B cell (primary cell): ENCODE measurements around the gene CDT1. TPM values are rescaled to one million over a fixed set of nuclear protein-coding genes. Genes with fewer than 3 reads are reported as not detected.
A peak's percentile ranks its signal among the peaks of the same experiment; 100 is the strongest.

Experiments used
- ATAC-seq: fragments of 200-7000 bp; cut with Tn5 transposase; one replicate; pipeline ENCODE4 v1.10.0; 2021; ENCODE audit warnings: low read depth, mild to moderate bottlenecking, moderate number of reproducible peaks, moderate library complexity
- CTCF ChIA-PET: fragments of 350-600 bp; sonication (Branson Sonifier 250); formaldehyde crosslinking; loops from one replicate; lab custom pipeline; 2021; ENCODE audit warnings: antibody characterized with exemption, inconsistent platforms; lab: Charles Lee
- POLR2A ChIA-PET: fragments of 350-600 bp; sonication (Branson Sonifier 250); formaldehyde crosslinking; loops from one replicate; lab custom pipeline; 2021; ENCODE audit warnings: antibody characterized with exemption; lab: Charles Lee
- DNase-seq: peaks from one replicate; pipeline ENCODE4 v3.0.0; 2013
- H2AFZ ChIP-seq: 2 replicates; pipeline ENCODE4 v1.6.1; 2012; ENCODE audit warnings: mild to moderate bottlenecking, low read depth, low read length; ENCODE audit not compliant: insufficient read depth, poor library complexity, severe bottlenecking
- H3K27ac ChIP-seq, 2 donors: 1 replicate in 1 of 2; 2 replicates in 1 of 2; pipeline ENCODE4 v1.5.1; 2012 to 2013; ENCODE audit warnings: low read length in 2 of 2, mild to moderate bottlenecking in 2 of 2, moderate library complexity in 1 of 2
- H3K27me3 ChIP-seq, 4 experiments: fragments of 200-600 bp in 1 of 4; sonication (generic) in 1 of 4; replicated peaks in 1 of 4; 1 replicate in 2 of 4; 2 replicates in 2 of 4; pipeline versions ENCODE4 v1.6.1 to v1.7.0; 2013 to 2016; ENCODE audit warnings: low read length in 3 of 4, mild to moderate bottlenecking in 2 of 4, mixed read lengths in 1 of 4, moderate library complexity in 1 of 4; ENCODE audit not compliant: insufficient read depth in 4 of 4, control insufficient read depth in 3 of 4; ENCODE audit errors: control extremely low read depth in 1 of 4
- H3K36me3 ChIP-seq, 2 experiments: replicated peaks in 1 of 2; 1 replicate in 1 of 2; 2 replicates in 1 of 2; pipeline versions ENCODE4 v1.6.1 to v1.7.1; 2013; ENCODE audit warnings: low read length in 1 of 2; ENCODE audit not compliant: insufficient read depth in 2 of 2, control insufficient read depth in 1 of 2; ENCODE audit errors: control extremely low read depth in 1 of 2, extremely low read depth in 1 of 2
- H3K4me1 ChIP-seq, 2 donors: fragments of 200-600 bp in 1 of 2; sonication (generic) in 1 of 2; 1 replicate in 1 of 2; 2 replicates in 1 of 2; pipeline versions ENCODE4 v1.5.1 to v1.6.1; 2013 to 2017; ENCODE audit warnings: low read length in 2 of 2; ENCODE audit not compliant: control insufficient read depth in 2 of 2, insufficient read depth in 2 of 2
- H3K4me2 ChIP-seq: replicated peaks from 2 replicates; pipeline ENCODE3; 2012; ENCODE audit warnings: mild to moderate bottlenecking, low read depth, low read length; ENCODE audit not compliant: poor library complexity, severe bottlenecking
- H3K4me3 ChIP-seq, 5 experiments: fragments of 200-600 bp in 1 of 5; sonication (generic) in 1 of 5; 1 replicate in 3 of 5; 2 replicates in 2 of 5; pipeline versions ENCODE4 v1.5.1 to v1.7.0; 2011 to 2016; ENCODE audit warnings: low read length in 4 of 5, mild to moderate bottlenecking in 4 of 5, low read depth in 2 of 5, control low read depth in 1 of 5, moderate library complexity in 1 of 5; ENCODE audit not compliant: insufficient read depth in 1 of 5; ENCODE audit errors: control extremely low read depth in 1 of 5, extremely low read depth in 1 of 5
- H3K79me2 ChIP-seq: fragments of 200-600 bp; sonication (generic); one replicate; pipeline ENCODE4 v1.6.0; 2016; ENCODE audit warnings: low read length; ENCODE audit not compliant: control insufficient read depth, insufficient read depth
- H3K9ac ChIP-seq: fragments of 200-600 bp; sonication (generic); 2 replicates; pipeline ENCODE4 v1.6.1; 2017; ENCODE audit warnings: mild to moderate bottlenecking, low read length, moderate library complexity
- H3K9me3 ChIP-seq, 3 donors: one replicate each; pipeline versions ENCODE4 v1.6.1 to v1.7.1; 2013; ENCODE audit warnings: low read length in 2 of 3; ENCODE audit not compliant: control insufficient read depth in 2 of 3, insufficient read depth in 1 of 3; ENCODE audit errors: control extremely low read depth in 1 of 3
- H4K20me1 ChIP-seq: 2 replicates; pipeline ENCODE4 v1.6.0; 2012; ENCODE audit warnings: mild to moderate bottlenecking, low read length; ENCODE audit not compliant: insufficient read depth, control insufficient read depth, poor library complexity, severe bottlenecking
- H3K27ac Mint-ChIP-seq: one replicate; pipeline ENCODE4 v1.8.0; 2021; ENCODE audit warnings: mixed read lengths
- H3K27me3 Mint-ChIP-seq: one replicate; pipeline ENCODE4 v1.8.0; 2021; ENCODE audit warnings: mixed read lengths
- H3K4me1 Mint-ChIP-seq: one replicate; pipeline ENCODE4 v1.8.0; 2021; ENCODE audit warnings: mixed read lengths
- H3K4me3 Mint-ChIP-seq: one replicate; pipeline ENCODE4 v1.8.0; 2021; ENCODE audit warnings: mixed read lengths
- H3K9me3 Mint-ChIP-seq: one replicate; pipeline ENCODE4 v1.8.0; 2022; ENCODE audit warnings: mixed read lengths; ENCODE audit not compliant: insufficient read depth
- EZH2 ChIP-seq: IDR thresholded peaks from 2 replicates; pipeline ENCODE4 v1.6.1; 2012; ENCODE audit warnings: borderline replicate concordance, low read depth, mild to moderate bottlenecking, moderate library complexity, low read length; ENCODE audit not compliant: insufficient read depth, poor library complexity, severe bottlenecking
- WGBS: methylation state at CpG from one replicate; pipeline ENCODE4 v1.1.5; 2013; ENCODE audit warnings: missing lambda C conversion rate; ENCODE audit not compliant: insufficient coverage; 5-methylcytosine and 5-hydroxymethylcytosine counted together
- intact Hi-C: fragments of 100-400 bp; cut with micrococcal nuclease; formaldehyde crosslinking; loops from one replicate; pipeline ENCODE4 v1.10.0; 2022
- polyA plus RNA-seq: library from polyadenylated mRNA; depleted of rRNA; stranded (reverse); fragments of >200 nt; gene quantifications from 2 replicates; pipeline ENCODE4 v1.2.3, GENCODE V29; 2012
- total RNA-seq, 2 donors: library from RNA; stranded (reverse); fragments of 120-200 nt in 1 of 2; gene quantifications; 1 replicate in 1 of 2; 2 replicates in 1 of 2; pipeline versions ENCODE4 v1.2.3 to v1.2.4, GENCODE V29; 2013 to 2022
- TF ChIP-seq, protein P1 (sequence below): fragments of 200-600 bp; IDR thresholded peaks from one replicate; pipeline ENCODE4 v1.8.0; 2022; ENCODE audit warnings: antibody characterized with exemption, mild to moderate bottlenecking

CDT1 gene
- total and polyA plus RNA-seq, 2 donors (not counting 1 experiment from before 2014, with no cell fraction given) = 0.27 to 0.36 TPM

DNA sequence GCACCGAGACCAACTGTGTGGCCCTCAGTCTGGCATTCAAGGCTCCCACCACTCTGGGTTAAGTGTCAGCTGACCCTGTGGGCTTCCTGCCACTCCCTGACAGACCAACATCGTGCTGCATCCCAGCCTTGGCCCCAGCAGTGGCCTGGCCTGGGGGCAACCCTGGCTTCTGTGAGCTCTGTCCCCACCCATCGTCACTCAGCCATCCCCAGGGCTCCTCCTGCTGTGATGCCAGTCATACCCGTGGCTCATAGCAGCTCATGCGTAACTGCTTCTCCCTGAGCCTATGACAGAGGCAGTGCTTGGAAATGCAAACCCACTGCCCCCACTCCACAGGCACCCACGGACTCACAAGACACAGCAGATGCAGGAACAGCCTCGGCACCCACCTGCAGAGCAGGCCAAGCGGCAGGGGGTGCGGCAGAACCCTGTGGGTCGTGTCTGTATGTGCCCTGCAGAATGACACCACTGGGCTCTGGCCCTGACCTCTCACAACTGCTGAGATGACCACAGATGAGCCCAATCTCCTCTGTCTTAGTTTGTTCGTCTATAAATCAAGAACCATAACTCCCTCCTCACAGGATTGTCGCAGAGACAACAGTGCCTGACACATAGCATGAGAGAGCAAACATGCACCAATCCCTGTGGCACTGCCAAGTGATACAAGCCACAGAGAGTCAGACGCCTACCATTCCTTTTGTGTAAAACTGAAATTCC is 45.2 kb upstream of the CDT1 start:
- ChIA-PET CTCF (interaction anchor here (0.6 to 2.7 kb wide), 2 partner anchors 21 to 44 kb away, joined by 3 to 13 read pairs; no protein-coding TSS in a partner anchor), POLR2A (no interaction called here)
- 79% methylated on average over 13 of the region's 13 CpGs for WGBS
- H3K9ac ChIP-seq = no peak overlapping the region
- H3K27ac Mint-ChIP-seq = peak overlapping the region; percentile 26
- no peak for TF ChIP-seq EZH2
- TF ChIP-seq, protein P1, sequence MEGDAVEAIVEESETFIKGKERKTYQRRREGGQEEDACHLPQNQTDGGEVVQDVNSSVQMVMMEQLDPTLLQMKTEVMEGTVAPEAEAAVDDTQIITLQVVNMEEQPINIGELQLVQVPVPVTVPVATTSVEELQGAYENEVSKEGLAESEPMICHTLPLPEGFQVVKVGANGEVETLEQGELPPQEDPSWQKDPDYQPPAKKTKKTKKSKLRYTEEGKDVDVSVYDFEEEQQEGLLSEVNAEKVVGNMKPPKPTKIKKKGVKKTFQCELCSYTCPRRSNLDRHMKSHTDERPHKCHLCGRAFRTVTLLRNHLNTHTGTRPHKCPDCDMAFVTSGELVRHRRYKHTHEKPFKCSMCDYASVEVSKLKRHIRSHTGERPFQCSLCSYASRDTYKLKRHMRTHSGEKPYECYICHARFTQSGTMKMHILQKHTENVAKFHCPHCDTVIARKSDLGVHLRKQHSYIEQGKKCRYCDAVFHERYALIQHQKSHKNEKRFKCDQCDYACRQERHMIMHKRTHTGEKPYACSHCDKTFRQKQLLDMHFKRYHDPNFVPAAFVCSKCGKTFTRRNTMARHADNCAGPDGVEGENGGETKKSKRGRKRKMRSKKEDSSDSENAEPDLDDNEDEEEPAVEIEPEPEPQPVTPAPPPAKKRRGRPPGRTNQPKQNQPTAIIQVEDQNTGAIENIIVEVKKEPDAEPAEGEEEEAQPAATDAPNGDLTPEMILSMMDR = no peak
- H3K4me3 ChIP-seq = no peak overlapping the region
- H2AFZ ChIP-seq = no peak overlapping the region
- peaks cover 26% of the 10 kb centered on the region for H3K4me1 Mint-ChIP-seq
- H3K27ac ChIP-seq = no peak overlapping the region
- peaks cover 0 to 12% of the 10 kb centered on the region in 2 donors for H3K4me1 ChIP-seq
- DNase-seq = no peak
- peaks cover 97% of the 10 kb centered on the region for H3K79me2 ChIP-seq
- no peaks in the 10 kb centered on the region for H3K27me3 Mint-ChIP-seq
- H3K9me3 Mint-ChIP-seq = no peaks in the 10 kb centered on the region
- H3K27me3 ChIP-seq = no peaks in the 10 kb centered on the region
- H3K9me3 ChIP-seq = peaks cover 0 to 17% (median 0%) of the 10 kb centered on the region in 3 donors
- peaks cover 93% of the 10 kb centered on the region for H4K20me1 ChIP-seq
- no peak overlapping the region for H3K4me3 Mint-ChIP-seq
- H3K4me2 ChIP-seq = no peak overlapping the region
- no peak for ATAC-seq
- peaks cover 0 to 4% of the 10 kb centered on the region in 2 experiments for H3K36me3 ChIP-seq
- intact Hi-C loops = no loop called here

DNA sequence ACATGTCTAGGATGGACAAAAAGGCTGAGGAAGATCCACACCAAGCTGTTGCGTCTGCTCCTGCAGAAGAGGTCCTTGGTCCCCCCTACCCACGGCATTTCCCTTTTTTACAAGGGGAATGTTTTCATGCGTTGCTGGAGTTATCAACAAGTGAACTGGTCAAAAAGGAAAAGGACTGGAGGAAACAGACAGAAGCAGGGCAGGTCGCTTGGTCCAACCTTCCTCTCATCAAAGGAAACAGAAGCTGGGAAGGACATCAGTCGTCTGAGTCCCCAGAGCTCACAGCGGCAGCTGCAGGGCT is 44.7 kb upstream of the CDT1 start:
- peaks cover 0 to 5% of the 10 kb centered on the region in 2 experiments for H3K36me3 ChIP-seq
- peaks cover 23% of the 10 kb centered on the region for H3K4me1 Mint-ChIP-seq
- no peaks in the 10 kb centered on the region for H3K9me3 Mint-ChIP-seq
- 94% methylated on average over 3 of the region's 6 CpGs for WGBS
- intact Hi-C loops = no loop called here
- TF ChIP-seq, protein P1 = no peak
- TF ChIP-seq EZH2 = no peak
- H3K4me3 Mint-ChIP-seq = no peak overlapping the region
- no peak overlapping the region for H3K9ac ChIP-seq
- ATAC-seq (no peak), DNase-seq (no peak)
- no peak overlapping the region for H3K4me3 ChIP-seq
- H3K27me3 Mint-ChIP-seq = no peaks in the 10 kb centered on the region
- no peak overlapping the region for H3K4me2 ChIP-seq
- H3K4me1 ChIP-seq = peaks cover 0 to 12% of the 10 kb centered on the region in 2 donors
- peaks cover 97% of the 10 kb centered on the region for H3K79me2 ChIP-seq
- H3K27me3 ChIP-seq = no peaks in the 10 kb centered on the region
- no peak overlapping the region for H3K27ac Mint-ChIP-seq
- no peak overlapping the region for H2AFZ ChIP-seq
- peaks cover 93% of the 10 kb centered on the region for H4K20me1 ChIP-seq
- no peak overlapping the region for H3K27ac ChIP-seq
- peaks cover 0 to 17% (median 0%) of the 10 kb centered on the region in 3 donors for H3K9me3 ChIP-seq
- POLR2A ChIA-PET = no interaction called here
- CTCF ChIA-PET = interaction anchor here (0.6 to 2.7 kb wide), 2 partner anchors 21 to 44 kb away, joined by 3 to 13 read pairs; no protein-coding TSS in a partner anchor
